WTC11 (cell line): ENCODE data around the gene WDR45. TPM values are rescaled to one million over a fixed set of nuclear protein-coding genes. Genes with fewer than 3 reads are reported as not detected.

Source experiments
- ATAC-seq: fragments of 200-7000 bp; cut with Tn5 transposase; 2 replicates; pipeline ENCODE4 v1.10.0; 2021; ENCODE audit warnings: mild to moderate bottlenecking, moderate library complexity
- CTCF ChIA-PET: fragments of 300-600 bp; sonication (Branson Sonifier 250); formaldehyde crosslinking; loops from one replicate; lab custom pipeline; 2021; ENCODE audit warnings: antibody characterized with exemption; lab: Charles Lee
- POLR2A ChIA-PET: fragments of 350-600 bp; sonication (Branson Sonifier 250); formaldehyde crosslinking; loops from one replicate; lab custom pipeline; 2021; ENCODE audit warnings: antibody characterized with exemption; lab: Charles Lee
- DNase-seq: peaks from one replicate; pipeline ENCODE4 v3.0.0; 2021; ENCODE audit warnings: low spot score
- H3K27ac Mint-ChIP-seq: 2 replicates; pipeline ENCODE4 v1.8.0; 2021; ENCODE audit warnings: mixed read lengths
- H3K27me3 Mint-ChIP-seq: 2 replicates; pipeline ENCODE4 v1.8.0; 2021; ENCODE audit warnings: low read depth, mild to moderate bottlenecking, moderate library complexity, mixed read lengths
- H3K36me3 Mint-ChIP-seq: 2 replicates; pipeline ENCODE4 v1.8.0; 2021; ENCODE audit warnings: mixed read lengths
- H3K4me1 Mint-ChIP-seq: 2 replicates; pipeline ENCODE4 v1.8.0; 2022; ENCODE audit warnings: mixed read lengths
- H3K4me3 Mint-ChIP-seq: 2 replicates; pipeline ENCODE4 v1.8.0; 2021; ENCODE audit warnings: mild to moderate bottlenecking, moderate library complexity, mixed read lengths
- H3K9me3 Mint-ChIP-seq: 2 replicates; pipeline ENCODE4 v1.8.0; 2021; ENCODE audit warnings: mixed read lengths
- ATF1 ChIP-seq: sonication (generic); formaldehyde crosslinking; IDR thresholded peaks from 2 replicates; pipeline ENCODE4 v1.8.1; 2023; ENCODE audit warnings: mild to moderate bottlenecking, moderate library complexity, missing genetic modification reagents
- ELF4 ChIP-seq: sonication (generic); formaldehyde crosslinking; IDR thresholded peaks from 2 replicates; pipeline ENCODE4 v1.8.1; 2022; ENCODE audit warnings: low read depth, mild to moderate bottlenecking, moderate library complexity, missing genetic modification reagents
- ETV6 ChIP-seq: sonication (generic); formaldehyde crosslinking; IDR thresholded peaks from 2 replicates; pipeline ENCODE4 v1.8.1; 2022; ENCODE audit warnings: mild to moderate bottlenecking, missing genetic modification reagents
- FOXJ3 ChIP-seq: sonication (generic); formaldehyde crosslinking; IDR thresholded peaks from 2 replicates; pipeline ENCODE4 v1.9.0; 2021; ENCODE audit warnings: missing genetic modification reagents, mild to moderate bottlenecking, borderline replicate concordance
- HMGA2 ChIP-seq: fragments of 250-450 bp; sonication (Bioruptor Pico); IDR thresholded peaks from 2 replicates; pipeline ENCODE4 v1.4.0; 2021; ENCODE audit warnings: mild to moderate bottlenecking, moderate library complexity
- JAZF1 ChIP-seq: fragments of 250-450 bp; sonication (Bioruptor Pico); IDR thresholded peaks from 2 replicates; pipeline ENCODE4 v1.9.0; 2021; ENCODE audit warnings: moderate library complexity, mild to moderate bottlenecking, inconsistent platforms
- MYBL2 ChIP-seq: sonication (generic); formaldehyde crosslinking; IDR thresholded peaks from 2 replicates; pipeline ENCODE4 v1.8.1; 2023; ENCODE audit warnings: mild to moderate bottlenecking, moderate library complexity, missing genetic modification reagents
- NFATC4 ChIP-seq: fragments of 250-450 bp; sonication (Bioruptor Pico); IDR thresholded peaks from 2 replicates; pipeline ENCODE4 v1.9.0; 2021; ENCODE audit warnings: mild to moderate bottlenecking
- ZNF121 ChIP-seq: sonication (generic); formaldehyde crosslinking; IDR thresholded peaks from 2 replicates; pipeline ENCODE4 v1.8.0; 2023; ENCODE audit warnings: missing genetic modification reagents
- ZNF396 ChIP-seq: fragments of 250-450 bp; sonication (Bioruptor Pico); IDR thresholded peaks from 2 replicates; pipeline ENCODE4 v1.8.0; 2021; ENCODE audit warnings: mild to moderate bottlenecking, moderate library complexity, borderline replicate concordance
- ZNF423 ChIP-seq: fragments of 250-450 bp; sonication (Bioruptor Pico); IDR thresholded peaks from 2 replicates; pipeline ENCODE4 v2.1.2; 2022; ENCODE audit warnings: mild to moderate bottlenecking, moderate library complexity
- ZNF671 ChIP-seq: fragments of 250-450 bp; sonication (Bioruptor Pico); IDR thresholded peaks from 2 replicates; pipeline ENCODE4 v1.8.0; 2021; ENCODE audit warnings: mild to moderate bottlenecking
- total RNA-seq: library from RNA; stranded (reverse); gene quantifications from 3 replicates; pipeline ENCODE4 v1.2.3, GENCODE V29; 2021
- TF ChIP-seq, protein P1 (sequence below): sonication (generic); formaldehyde crosslinking; IDR thresholded peaks from 2 replicates; pipeline ENCODE4 v1.8.1; 2023; ENCODE audit warnings: mild to moderate bottlenecking, missing genetic modification reagents
- TF ChIP-seq, protein P2 (sequence below): sonication (generic); formaldehyde crosslinking; conservative IDR thresholded peaks from 2 replicates; pipeline ENCODE4 v1.8.1; 2023; ENCODE audit warnings: mild to moderate bottlenecking, low read depth, missing genetic modification reagents, moderate library complexity
- TF ChIP-seq, protein P3 (sequence below): sonication (generic); formaldehyde crosslinking; IDR thresholded peaks from 2 replicates; pipeline ENCODE4 v1.8.1; 2022; ENCODE audit warnings: mild to moderate bottlenecking, moderate library complexity, missing genetic modification reagents
- TF ChIP-seq, protein P4 (sequence below): fragments of 250-450 bp; sonication (Bioruptor Pico); IDR thresholded peaks from 2 replicates; pipeline ENCODE4 v2.1.2; 2022; ENCODE audit warnings: mild to moderate bottlenecking, moderate library complexity
- TF ChIP-seq, protein P5 (sequence below): fragments of 250-450 bp; sonication (Bioruptor Pico); IDR thresholded peaks from 2 replicates; pipeline ENCODE4 v1.8.0; 2021; ENCODE audit warnings: mild to moderate bottlenecking
- TF ChIP-seq, protein P6 (sequence below): sonication (generic); formaldehyde crosslinking; IDR thresholded peaks from 2 replicates; pipeline ENCODE4 v1.8.1; 2022; ENCODE audit warnings: missing genetic modification reagents, borderline replicate concordance
- TF ChIP-seq, protein P7 (sequence below): fragments of 250-450 bp; sonication (Bioruptor Pico); IDR thresholded peaks from 2 replicates; pipeline ENCODE4 v1.9.0; 2021; ENCODE audit warnings: moderate library complexity, mild to moderate bottlenecking, inconsistent platforms, borderline replicate concordance

The WDR45 gene
- total RNA-seq, 1 experiment from 2014 or later: 23.9 TPM

DNA sequence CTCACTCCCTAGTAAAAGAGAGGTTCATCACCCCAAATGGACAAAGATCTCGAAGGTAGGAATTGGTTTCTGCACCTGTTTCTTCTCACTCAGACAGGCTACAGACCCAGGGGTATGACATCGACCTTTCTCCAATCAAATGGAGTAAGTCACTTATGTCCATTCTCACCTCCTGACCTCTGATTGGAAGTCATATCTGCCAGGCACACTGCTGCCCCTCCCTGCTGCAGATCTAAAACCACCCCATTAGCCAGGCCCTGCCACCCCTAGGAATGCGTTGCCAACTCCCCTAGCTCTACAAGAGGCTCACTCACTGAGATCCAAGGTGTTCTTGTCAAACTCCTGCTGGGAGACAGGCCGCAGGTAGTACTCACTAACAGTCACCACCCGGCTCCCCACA, 37.0 kb upstream of the WDR45 start:
- Mint-ChIP-seq H3K27me3 (no peaks in the 10 kb centered on the region), H3K9me3 (no peaks in the 10 kb centered on the region), H3K36me3 (peaks cover 35% of the 10 kb centered on the region), H3K4me3 (no peak overlapping the region), H3K4me1 (no peaks in the 10 kb centered on the region), H3K27ac (no peak overlapping the region)
- TF ChIP-seq ETV6 (CRISPR knock-in tag): no peak
- TF ChIP-seq ATF1 (CRISPR knock-in tag): no peak
- TF ChIP-seq, protein P1, sequence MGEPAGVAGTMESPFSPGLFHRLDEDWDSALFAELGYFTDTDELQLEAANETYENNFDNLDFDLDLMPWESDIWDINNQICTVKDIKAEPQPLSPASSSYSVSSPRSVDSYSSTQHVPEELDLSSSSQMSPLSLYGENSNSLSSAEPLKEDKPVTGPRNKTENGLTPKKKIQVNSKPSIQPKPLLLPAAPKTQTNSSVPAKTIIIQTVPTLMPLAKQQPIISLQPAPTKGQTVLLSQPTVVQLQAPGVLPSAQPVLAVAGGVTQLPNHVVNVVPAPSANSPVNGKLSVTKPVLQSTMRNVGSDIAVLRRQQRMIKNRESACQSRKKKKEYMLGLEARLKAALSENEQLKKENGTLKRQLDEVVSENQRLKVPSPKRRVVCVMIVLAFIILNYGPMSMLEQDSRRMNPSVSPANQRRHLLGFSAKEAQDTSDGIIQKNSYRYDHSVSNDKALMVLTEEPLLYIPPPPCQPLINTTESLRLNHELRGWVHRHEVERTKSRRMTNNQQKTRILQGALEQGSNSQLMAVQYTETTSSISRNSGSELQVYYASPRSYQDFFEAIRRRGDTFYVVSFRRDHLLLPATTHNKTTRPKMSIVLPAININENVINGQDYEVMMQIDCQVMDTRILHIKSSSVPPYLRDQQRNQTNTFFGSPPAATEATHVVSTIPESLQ: no peak
- ATAC-seq (no peak), DNase-seq (no peak)
- CTCF ChIA-PET: no interaction called here
- POLR2A ChIA-PET: no interaction called here

DNA sequence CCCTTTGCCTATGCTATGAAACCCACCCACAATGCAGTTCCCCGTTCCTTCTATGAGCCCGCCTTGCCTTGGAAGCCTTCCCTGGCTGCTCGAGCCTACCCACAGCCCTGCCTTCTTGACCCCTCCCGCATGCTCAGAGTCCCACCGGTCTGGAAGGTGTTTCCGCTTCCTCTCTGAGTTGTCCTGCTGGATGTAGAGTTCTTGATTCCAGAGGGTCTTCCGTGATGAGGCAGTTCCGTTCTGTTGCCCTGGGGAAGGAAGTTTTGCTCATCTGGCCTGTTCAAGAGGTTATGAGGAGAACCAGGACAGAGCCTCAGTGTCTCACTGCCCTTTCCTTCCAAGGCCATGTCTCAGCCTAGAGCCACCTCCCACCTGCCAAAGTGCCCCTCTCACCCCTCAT, 36.4 kb upstream of the WDR45 start:
- H3K36me3 Mint-ChIP-seq: peaks cover 30% of the 10 kb centered on the region
- H3K9me3 Mint-ChIP-seq: no peaks in the 10 kb centered on the region
- no peaks in the 10 kb centered on the region for H3K27me3 Mint-ChIP-seq
- ATAC-seq (no peak), DNase-seq (no peak)
- TF ChIP-seq ZNF671 (no peak), FOXJ3 (CRISPR knock-in tag) (no peak), ZNF121 (no peak), ZNF396 (CRISPR knock-in tag) (no peak), ZNF423 (no peak), JAZF1 (CRISPR knock-in tag) (no peak), ELF4 (CRISPR knock-in tag) (no peak), HMGA2 (CRISPR knock-in tag) (no peak)
- TF ChIP-seq, protein P2, sequence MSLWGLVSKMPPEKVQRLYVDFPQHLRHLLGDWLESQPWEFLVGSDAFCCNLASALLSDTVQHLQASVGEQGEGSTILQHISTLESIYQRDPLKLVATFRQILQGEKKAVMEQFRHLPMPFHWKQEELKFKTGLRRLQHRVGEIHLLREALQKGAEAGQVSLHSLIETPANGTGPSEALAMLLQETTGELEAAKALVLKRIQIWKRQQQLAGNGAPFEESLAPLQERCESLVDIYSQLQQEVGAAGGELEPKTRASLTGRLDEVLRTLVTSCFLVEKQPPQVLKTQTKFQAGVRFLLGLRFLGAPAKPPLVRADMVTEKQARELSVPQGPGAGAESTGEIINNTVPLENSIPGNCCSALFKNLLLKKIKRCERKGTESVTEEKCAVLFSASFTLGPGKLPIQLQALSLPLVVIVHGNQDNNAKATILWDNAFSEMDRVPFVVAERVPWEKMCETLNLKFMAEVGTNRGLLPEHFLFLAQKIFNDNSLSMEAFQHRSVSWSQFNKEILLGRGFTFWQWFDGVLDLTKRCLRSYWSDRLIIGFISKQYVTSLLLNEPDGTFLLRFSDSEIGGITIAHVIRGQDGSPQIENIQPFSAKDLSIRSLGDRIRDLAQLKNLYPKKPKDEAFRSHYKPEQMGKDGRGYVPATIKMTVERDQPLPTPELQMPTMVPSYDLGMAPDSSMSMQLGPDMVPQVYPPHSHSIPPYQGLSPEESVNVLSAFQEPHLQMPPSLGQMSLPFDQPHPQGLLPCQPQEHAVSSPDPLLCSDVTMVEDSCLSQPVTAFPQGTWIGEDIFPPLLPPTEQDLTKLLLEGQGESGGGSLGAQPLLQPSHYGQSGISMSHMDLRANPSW (CRISPR knock-in tag): no peak
- TF ChIP-seq, protein P3, sequence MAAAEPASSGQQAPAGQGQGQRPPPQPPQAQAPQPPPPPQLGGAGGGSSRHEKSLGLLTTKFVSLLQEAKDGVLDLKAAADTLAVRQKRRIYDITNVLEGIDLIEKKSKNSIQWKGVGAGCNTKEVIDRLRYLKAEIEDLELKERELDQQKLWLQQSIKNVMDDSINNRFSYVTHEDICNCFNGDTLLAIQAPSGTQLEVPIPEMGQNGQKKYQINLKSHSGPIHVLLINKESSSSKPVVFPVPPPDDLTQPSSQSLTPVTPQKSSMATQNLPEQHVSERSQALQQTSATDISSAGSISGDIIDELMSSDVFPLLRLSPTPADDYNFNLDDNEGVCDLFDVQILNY (CRISPR knock-in tag): no peak
- CTCF ChIA-PET: no interaction called here
- POLR2A ChIA-PET: no interaction called here
- H3K4me1 Mint-ChIP-seq: no peaks in the 10 kb centered on the region
- no peak overlapping the region for H3K4me3 Mint-ChIP-seq
- no peak overlapping the region for H3K27ac Mint-ChIP-seq

DNA sequence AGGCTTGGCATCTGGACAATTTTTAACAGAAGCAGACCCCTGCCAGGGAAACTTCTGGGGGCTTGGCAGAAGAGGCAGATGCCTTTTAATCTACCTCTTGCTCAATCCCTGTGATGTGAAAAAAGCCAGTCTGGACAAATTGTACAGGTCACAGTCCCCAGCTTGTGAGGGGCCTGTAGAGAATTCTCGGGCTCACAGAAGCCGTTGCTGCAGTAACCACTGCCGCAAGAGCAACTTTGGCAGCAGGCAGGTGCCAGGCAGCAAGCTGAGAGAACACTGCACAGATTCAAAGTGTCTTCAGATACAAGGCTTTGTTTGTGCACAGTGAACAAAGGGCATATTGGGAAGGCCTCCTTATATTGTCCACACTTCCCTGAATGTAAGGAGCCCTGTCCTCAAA, 32.1 kb upstream of the WDR45 start:
- POLR2A ChIA-PET: interaction anchor here (0.6 kb wide), 1 partner anchor 11 kb away, joined by 3 read pairs; no protein-coding TSS in a partner anchor

DNA sequence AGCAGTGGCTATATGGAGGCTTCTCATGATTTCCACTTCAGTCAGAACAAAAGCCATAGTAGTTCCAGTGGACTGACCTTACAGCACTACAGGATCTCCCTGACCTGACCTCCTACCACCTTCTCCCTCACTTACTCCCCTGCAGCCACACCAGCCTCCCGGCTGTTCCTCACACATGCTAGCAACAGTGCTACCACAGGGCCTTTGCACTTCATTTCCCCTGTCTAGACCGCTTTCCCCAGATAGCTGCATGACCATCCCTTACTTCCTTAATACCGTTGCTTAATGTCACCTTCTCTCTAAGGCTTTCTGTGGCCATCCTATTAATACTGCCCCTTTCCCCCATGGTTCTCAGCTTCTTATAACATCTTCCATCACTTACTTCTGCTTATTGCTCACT, 30.7 kb upstream of the WDR45 start:
- ATAC-seq (no peak), DNase-seq (no peak)
- ChIA-PET CTCF (no interaction called here), POLR2A (no interaction called here)
- Mint-ChIP-seq H3K27ac (no peak overlapping the region), H3K4me3 (no peak overlapping the region), H3K27me3 (no peaks in the 10 kb centered on the region), H3K9me3 (no peaks in the 10 kb centered on the region), H3K36me3 (peaks cover 10% of the 10 kb centered on the region), H3K4me1 (no peaks in the 10 kb centered on the region)
- TF ChIP-seq, protein P3 (CRISPR knock-in tag): no peak
- TF ChIP-seq, protein P4, sequence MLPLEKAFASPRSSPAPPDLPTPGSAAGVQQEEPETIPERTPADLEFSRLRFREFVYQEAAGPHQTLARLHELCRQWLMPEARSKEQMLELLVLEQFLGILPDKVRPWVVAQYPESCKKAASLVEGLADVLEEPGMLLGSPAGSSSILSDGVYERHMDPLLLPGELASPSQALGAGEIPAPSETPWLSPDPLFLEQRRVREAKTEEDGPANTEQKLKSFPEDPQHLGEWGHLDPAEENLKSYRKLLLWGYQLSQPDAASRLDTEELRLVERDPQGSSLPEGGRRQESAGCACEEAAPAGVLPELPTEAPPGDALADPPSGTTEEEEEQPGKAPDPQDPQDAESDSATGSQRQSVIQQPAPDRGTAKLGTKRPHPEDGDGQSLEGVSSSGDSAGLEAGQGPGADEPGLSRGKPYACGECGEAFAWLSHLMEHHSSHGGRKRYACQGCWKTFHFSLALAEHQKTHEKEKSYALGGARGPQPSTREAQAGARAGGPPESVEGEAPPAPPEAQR: no peak
- TF ChIP-seq MYBL2 (CRISPR knock-in tag): no peak
- TF ChIP-seq, protein P5, sequence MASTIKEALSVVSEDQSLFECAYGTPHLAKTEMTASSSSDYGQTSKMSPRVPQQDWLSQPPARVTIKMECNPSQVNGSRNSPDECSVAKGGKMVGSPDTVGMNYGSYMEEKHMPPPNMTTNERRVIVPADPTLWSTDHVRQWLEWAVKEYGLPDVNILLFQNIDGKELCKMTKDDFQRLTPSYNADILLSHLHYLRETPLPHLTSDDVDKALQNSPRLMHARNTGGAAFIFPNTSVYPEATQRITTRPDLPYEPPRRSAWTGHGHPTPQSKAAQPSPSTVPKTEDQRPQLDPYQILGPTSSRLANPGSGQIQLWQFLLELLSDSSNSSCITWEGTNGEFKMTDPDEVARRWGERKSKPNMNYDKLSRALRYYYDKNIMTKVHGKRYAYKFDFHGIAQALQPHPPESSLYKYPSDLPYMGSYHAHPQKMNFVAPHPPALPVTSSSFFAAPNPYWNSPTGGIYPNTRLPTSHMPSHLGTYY (CRISPR knock-in tag): no peak
- TF ChIP-seq, protein P6, sequence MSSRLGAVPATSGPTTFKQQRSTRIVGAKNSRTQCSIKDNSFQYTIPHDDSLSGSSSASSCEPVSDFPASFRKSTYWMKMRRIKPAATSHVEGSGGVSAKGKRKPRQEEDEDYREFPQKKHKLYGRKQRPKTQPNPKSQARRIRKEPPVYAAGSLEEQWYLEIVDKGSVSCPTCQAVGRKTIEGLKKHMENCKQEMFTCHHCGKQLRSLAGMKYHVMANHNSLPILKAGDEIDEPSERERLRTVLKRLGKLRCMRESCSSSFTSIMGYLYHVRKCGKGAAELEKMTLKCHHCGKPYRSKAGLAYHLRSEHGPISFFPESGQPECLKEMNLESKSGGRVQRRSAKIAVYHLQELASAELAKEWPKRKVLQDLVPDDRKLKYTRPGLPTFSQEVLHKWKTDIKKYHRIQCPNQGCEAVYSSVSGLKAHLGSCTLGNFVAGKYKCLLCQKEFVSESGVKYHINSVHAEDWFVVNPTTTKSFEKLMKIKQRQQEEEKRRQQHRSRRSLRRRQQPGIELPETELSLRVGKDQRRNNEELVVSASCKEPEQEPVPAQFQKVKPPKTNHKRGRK (CRISPR knock-in tag): no peak

More for the DNA sequence above, 32.1 kb upstream of the WDR45 start:
- CTCF ChIA-PET: no interaction called here
- H3K36me3 Mint-ChIP-seq: peaks cover 23% of the 10 kb centered on the region
- H3K27me3 Mint-ChIP-seq: no peaks in the 10 kb centered on the region
- no peaks in the 10 kb centered on the region for H3K4me1 Mint-ChIP-seq
- H3K4me3 Mint-ChIP-seq: no peak overlapping the region
- no peaks in the 10 kb centered on the region for H3K9me3 Mint-ChIP-seq
- TF ChIP-seq ELF4 (CRISPR knock-in tag) (no peak), NFATC4 (no peak)
- TF ChIP-seq, protein P7, sequence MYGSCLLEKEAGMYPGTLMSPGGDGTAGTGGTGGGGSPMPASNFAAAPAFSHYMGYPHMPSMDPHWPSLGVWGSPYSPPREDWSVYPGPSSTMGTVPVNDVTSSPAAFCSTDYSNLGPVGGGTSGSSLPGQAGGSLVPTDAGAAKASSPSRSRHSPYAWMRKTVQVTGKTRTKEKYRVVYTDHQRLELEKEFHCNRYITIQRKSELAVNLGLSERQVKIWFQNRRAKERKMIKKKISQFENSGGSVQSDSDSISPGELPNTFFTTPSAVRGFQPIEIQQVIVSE (CRISPR knock-in tag): no peak
- no peak overlapping the region for H3K27ac Mint-ChIP-seq
- ATAC-seq (no peak), DNase-seq (no peak)
